HFF-Myc (cell line): ENCODE results near the gene GHDC.

ENCODE experiments used
- DNase-seq: peaks from one replicate; pipeline ENCODE4 v3.0.0-alpha.2; 2011; ENCODE audit warnings: low read depth; ENCODE audit errors: extremely low read depth
- H3K4me3 ChIP-seq: replicated peaks from 2 replicates; pipeline ENCODE4 v1.5.1; 2011; ENCODE audit warnings: low read depth, mild to moderate bottlenecking, control low read depth, low read length
- CTCF ChIP-seq: IDR thresholded peaks from 2 replicates; pipeline ENCODE4 v1.5.1; 2012; ENCODE audit warnings: mild to moderate bottlenecking, low read depth, low read length, control low read depth; ENCODE audit errors: missing control alignments

Gene GHDC

GRCh38 chr17:42233994-42234393 lies 39.7 kb upstream of the GHDC start:
- no peak overlapping the region for H3K4me3 ChIP-seq
- DNase-seq, result no peak
- no peak for TF ChIP-seq CTCF

- DNase-seq, result no peak
- no peak overlapping the region for H3K4me3 ChIP-seq
- TF ChIP-seq CTCF, result no peak
Observed at GRCh38 chr17:42233156-42233555, 38.9 kb upstream of the GHDC start.

GRCh38 chr17:42230225-42230624 lies 35.9 kb upstream of the GHDC start:
- H3K4me3 ChIP-seq, result no peak overlapping the region
- no peak for TF ChIP-seq CTCF
- no peak for DNase-seq

GRCh38 chr17:42227849-42228700 lies 33.8 kb upstream of the GHDC start:
- DNase-seq, result no peak
- TF ChIP-seq CTCF, result no peak
- no peak overlapping the region for H3K4me3 ChIP-seq

GRCh38 chr17:42225646-42226045 lies 31.4 kb upstream of the GHDC start:
- no peak overlapping the region for H3K4me3 ChIP-seq
- TF ChIP-seq CTCF, result no peak
- no peak for DNase-seq

- no peak for DNase-seq
- H3K4me3 ChIP-seq, result no peak overlapping the region
- TF ChIP-seq CTCF, result no peak
Observed at GRCh38 chr17:42224651-42225050, 30.4 kb upstream of the GHDC start.
